DMS53 (cell line): ENCODE results near the gene S100A5.
"Not testable (repeated sequence)": the region's sequence is repeated elsewhere in the genome, so short reads cannot be mapped to it uniquely, and the experiment has no call there.

Experiments
- DNase-seq: peaks from one replicate; lab custom pipeline; 2025; lab: John Stamatoyannopoulos, UW

The S100A5 gene

GRCh38 chr1:153533689-153534201, 7.0 kb downstream of the S100A5 start:
- peak; percentile 85 for DNase-seq

DNA sequence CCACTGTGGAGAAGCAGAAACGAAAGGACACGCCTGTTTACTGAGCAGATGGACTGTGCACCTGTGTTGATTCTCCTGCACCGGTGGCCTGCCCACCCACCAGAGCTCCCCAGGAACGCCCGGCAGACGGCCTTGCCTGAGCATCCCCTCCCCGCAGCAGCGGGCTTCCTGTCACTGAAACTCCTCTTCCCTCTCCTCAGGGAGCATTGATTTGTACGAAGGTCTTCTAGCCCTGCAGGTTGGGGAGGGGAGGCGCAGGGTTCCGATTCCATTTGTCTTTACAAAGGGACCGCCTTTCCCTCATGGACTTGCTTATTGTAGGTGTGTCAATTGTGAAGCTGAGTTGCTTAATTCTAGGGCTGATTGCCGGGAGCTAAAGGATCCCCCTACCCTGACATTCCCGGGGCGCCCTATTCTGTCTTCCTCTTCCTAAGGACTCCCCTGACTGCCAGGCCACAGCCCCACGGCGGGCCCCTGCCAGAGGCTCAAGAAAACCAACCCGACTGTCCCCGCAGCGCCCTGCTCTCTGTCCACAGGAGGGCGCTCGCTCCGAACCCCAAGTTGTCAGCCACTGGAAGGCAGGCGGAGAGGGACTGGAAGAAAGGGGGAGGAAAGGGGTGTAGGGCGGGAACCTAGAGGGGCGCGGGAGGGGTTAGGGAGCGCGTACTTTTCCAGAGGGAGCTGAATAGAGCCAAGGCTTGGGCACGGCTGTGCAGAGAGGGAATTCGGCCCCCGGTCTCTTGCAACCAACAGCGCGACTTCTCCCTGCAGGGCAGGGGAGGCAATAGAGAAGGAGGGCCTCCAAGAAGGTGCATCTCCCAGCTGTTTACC, 7.8 kb downstream of the S100A5 start:
- peak; percentile 93 for DNase-seq

- peak; percentile 45 for DNase-seq
Measured at GRCh38 chr1:153532181-153532580, 8.6 kb downstream of the S100A5 start.

- DNase-seq: no peak
Measured at GRCh38 chr1:153531638-153532037, 9.1 kb downstream of the S100A5 start.

DNA sequence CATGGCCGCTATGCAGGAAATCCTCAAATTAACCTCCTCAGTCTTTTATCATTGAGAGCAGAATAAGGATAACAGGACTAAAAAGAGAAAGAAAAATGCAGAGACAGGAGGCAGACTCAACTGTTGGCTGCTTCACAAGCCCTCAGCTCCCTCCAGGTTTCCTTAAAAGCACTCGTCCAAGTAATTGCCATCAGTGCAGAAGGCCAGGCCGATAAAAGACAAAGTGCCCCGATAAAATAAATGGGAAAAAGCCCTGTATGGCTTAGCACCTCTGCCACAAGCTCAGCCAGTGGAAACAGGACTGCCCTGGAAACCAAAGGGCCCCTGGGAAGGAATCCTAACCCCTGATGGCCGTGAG, 13.1 kb downstream of the S100A5 start:
- DNase-seq: no peak

- no peak for DNase-seq
Measured at GRCh38 chr1:153527023-153527682, 13.6 kb downstream of the S100A5 start.

- DNase-seq: no peak
Measured at GRCh38 chr1:153526132-153526543, 14.6 kb downstream of the S100A5 start.

GRCh38 chr1:153525088-153525728, 15.5 kb downstream of the S100A5 start:
- DNase-seq: no peak

DNA sequence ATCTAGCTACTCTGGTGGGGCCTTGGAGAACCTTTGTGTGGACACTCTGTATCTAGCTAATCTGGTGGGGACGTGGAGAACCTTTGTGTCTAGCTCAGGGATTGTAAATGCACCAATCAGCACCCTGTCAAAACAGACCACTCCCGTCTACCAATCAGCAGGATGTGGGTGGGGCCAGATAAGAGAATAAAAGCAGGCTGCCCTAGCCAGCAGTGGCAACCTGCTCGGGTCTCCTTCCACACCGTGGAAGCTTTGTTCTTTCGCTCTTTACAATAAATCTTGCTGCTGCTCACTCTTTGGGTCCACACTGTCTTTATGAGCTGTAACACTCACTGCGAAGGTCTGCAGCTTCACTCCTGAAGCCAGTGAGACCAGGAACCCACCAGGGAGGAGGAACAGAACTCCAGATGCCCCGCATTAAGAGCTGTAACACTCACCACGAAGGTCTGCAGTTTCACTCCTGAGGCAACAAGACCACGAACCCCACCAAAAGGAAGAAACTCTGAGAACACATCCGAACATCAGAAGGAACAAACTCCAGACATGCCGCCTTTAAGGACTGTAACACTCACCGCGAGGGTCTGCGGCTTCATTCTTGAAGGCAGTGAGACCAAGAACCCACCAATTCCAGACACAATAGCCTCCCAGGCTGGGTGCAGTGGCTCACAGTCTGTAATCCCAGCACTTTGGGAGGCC, 18.2 kb downstream of the S100A5 start:
- not testable (repeated sequence) for DNase-seq

GRCh38 chr1:153521808-153522207, 18.9 kb downstream of the S100A5 start:
- not testable (repeated sequence) for DNase-seq

- DNase-seq: no peak
Measured at GRCh38 chr1:153520818-153521476, 19.8 kb downstream of the S100A5 start.

DNA sequence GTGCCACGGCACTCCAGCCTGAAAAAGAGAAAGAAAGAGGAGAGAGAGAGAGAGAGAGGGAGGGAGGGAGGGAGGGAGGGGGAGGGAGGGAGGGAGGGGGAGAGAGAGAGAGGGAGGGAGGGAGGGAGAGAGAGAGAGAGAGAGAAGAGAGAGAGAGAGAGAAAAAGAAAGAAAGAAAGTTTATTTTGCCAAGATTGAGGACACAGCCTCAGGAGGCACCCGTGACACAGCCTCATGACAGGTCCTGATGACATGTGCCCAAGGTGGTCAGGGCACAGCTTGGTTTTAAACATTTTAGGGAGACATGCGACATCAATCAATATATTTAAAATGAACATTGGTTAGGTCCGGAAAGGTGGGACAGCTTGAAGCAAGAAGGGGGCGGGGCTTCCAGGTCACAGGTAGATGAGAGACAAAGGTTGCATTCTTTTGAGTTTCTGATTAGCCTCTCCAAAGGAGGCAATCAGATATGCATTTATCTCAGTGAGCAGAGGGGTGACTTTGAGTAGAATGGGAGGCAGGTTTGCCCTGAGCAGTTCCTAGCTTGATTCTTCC, 20.5 kb downstream of the S100A5 start:
- not testable (repeated sequence) for DNase-seq

GRCh38 chr1:153519242-153519641, 21.5 kb downstream of the S100A5 start:
- no peak for DNase-seq

DNA sequence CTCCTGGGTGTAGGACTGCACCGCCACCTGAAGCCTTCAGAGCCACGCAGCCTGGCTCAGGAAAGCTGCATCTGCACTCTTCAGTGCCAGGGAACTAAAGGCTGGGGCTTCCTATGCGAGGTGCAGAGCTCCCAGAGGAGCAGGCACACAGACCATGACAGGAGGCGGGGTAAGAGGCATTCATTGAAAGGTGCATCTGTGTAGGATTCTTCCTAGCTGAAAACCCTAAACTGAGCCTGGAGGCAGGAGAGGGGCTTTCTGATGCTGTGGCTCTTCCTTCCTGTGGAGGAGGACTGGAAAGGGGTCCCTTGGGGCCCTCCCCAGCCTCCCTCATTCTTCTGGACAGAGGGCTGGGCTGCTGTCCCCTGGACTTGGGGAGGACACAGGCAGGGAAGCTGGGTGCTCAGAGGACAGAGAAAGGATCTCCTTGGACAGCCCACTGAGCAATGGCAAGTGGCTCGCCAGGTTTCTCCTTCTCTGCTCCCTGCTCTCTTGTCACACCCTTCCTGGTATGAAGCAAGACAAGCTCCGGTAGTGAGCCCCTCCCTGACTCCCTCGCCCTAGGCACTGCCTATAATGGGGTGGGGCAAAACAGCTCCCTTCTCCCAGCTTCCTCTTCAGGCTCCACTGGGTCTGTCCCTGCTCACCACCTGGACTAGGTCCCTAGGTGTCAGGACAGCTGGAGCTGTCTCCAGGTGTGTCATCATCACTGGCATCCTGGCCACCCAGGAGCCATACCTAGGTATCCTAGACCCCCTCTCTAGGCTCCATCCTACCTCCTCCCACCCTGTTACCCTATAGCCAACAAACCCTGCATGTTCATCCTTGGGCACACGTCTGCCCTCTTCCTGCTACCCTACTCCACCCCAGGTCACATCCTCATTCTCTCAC, 25.0 kb downstream of the S100A5 start:
- peak; percentile 78 for DNase-seq

DNA sequence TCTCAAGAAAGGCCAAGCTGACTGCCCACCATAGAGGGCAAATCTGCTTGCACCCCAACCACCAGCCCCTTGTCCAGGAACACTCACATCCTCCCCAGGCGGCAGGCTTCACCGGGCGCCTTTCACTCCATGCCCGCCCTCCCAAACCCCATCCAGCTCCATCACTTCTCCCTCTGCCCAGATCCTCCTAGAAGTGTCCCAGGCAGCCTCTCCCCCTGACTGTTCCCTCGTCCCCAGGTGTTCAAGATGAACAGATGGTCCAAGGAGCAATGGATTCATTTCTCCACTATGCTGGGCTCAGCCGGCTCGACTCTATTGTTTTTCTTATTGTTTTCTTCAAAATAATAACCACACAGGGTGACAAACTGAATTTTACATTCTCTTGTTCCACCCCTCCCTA, 27.1 kb downstream of the S100A5 start:
- no peak for DNase-seq

GRCh38 chr1:153513023-153513422, 27.7 kb downstream of the S100A5 start:
- peak; percentile 41 for DNase-seq

GRCh38 chr1:153510984-153511410, 29.7 kb downstream of the S100A5 start:
- DNase-seq: peak; percentile 88

GRCh38 chr1:153509729-153510354, 30.9 kb downstream of the S100A5 start:
- DNase-seq: peak; percentile 73

GRCh38 chr1:153509036-153509435, 31.7 kb downstream of the S100A5 start:
- DNase-seq: no peak
